KBM-7 (cell line): Measurements from ENCODE around the gene INVS.

Experiments used
- DNase-seq: peaks from one replicate; pipeline ENCODE4 v3.0.0-alpha.2; 2015
- in situ Hi-C: fragments of 300-500 bp; cut with MboI; formaldehyde crosslinking; loops from 2 replicates; pipeline ENCODE4 v1.14.3; 2020; ENCODE audit warnings: low sequenced_read_pairs, low pct_unique_long_range_greater_than_20kb, mixed read lengths

INVS gene

DNA sequence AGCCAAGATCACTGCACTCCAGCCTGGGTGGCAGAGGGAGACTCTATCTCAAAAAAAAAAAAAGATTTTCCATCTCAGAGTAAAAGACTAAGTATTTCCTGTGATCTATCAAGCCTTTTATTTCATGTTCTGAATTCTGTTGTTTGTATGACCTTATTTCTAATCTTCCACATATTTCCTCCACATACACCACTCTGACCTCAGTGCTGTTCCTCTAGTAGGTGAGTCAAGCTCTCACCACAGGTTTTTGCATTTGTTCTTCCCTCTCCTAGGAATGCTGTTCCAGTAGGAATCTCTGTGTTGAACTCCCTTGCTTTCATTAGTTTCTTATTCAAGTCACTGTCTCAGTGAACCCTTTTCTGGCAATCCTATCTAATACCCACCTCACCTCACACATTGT lies 68.1 kb downstream of the INVS start:
- in situ Hi-C loops = no loop called here
- no peak for DNase-seq

DNA sequence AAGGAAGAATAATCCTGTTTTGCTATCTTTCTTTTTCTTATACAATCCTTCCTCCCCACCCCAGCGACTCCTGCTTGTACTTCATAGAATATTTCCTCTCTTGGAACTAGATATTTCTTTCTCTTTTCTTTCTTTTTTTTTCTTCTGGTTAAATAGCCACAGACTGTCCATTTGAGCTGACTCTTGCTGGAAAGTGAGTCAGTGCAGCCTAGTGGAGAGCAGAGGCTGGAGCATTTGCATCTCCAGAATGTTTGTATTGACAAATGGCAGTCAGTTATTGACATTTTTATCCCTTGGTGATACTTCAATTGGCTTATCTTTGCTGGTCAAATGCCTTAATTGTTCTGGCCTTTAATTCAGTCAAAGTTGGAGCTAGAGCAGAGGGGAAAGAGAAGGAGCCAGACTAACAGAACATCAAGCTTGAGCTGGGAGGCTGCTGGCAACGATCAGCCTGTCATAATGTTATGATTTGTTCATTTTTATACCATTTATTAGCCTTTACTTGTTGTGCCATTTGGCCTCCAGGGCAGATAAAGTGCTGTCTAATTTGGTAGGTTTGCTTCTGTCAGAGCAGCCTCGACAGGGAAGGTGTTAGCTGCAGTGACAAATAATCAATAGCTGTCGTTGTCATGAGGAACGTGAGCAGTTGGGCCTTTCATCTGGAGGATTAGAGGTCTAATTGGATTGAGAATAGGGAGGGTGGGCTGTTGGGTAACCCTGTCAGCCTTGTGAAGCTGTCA lies 69.0 kb downstream of the INVS start:
- in situ Hi-C loops = no loop called here
- DNase-seq = no peak

DNA sequence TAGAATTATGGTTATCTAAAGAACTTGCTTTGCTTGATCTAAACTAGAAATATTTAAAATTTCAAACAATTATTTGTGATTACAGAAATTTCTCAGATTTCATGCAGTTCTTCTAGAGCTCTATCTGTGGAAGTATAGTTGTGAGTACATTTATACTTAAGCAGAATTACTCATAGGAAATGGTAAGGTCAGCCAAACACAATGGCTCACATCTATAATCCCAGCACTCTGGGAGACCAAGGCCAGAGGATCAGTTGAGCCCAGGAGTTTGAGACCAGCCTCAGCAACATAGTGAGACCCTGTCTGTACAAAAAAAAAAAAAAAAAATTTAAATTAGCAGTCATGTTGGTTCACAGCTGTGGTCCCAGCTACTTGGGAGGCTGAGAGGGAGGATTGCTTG lies 71.0 kb downstream of the INVS start:
- in situ Hi-C loops = no loop called here
- DNase-seq = no peak

DNA sequence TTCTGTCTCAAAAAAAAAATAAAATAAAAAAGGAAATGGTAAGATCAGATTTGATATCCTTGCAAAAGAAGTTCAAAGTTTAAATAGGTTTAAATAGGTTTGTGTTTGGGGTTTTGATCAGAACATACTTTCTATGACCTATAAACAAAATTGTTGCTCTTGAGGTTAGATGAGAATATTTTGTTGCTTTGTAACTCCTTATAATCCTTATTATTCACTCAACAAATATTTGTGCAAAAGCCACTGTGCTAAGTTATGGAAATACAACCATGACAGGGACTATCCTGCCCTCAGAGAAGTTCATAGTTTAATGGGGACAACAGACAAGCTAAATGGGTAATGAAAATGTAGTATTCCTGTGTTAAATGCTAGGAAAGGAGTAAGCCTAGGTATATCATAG lies 71.5 kb downstream of the INVS start:
- no peak for DNase-seq
- in situ Hi-C loops = no loop called here

DNA sequence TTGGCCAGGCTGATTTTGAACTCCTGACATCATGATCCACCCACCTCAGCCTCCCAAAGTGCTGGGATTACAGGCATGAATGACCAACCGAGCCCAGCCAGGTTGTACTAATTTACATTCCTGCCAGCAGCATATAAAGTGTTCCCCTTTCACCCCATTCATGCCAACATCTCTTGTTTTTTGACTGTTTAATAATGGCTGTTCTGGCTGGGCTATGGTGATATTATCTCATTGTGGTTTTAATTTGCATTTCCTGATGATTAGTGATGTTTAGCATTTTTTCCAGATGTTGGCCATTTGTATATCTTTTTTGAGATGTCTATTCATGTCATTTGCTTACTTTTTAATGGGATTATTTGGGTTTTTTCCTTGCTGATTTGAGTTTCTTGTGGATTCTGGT lies 87.3 kb downstream of the INVS start:
- no peak for DNase-seq
- in situ Hi-C loops = no loop called here

DNA sequence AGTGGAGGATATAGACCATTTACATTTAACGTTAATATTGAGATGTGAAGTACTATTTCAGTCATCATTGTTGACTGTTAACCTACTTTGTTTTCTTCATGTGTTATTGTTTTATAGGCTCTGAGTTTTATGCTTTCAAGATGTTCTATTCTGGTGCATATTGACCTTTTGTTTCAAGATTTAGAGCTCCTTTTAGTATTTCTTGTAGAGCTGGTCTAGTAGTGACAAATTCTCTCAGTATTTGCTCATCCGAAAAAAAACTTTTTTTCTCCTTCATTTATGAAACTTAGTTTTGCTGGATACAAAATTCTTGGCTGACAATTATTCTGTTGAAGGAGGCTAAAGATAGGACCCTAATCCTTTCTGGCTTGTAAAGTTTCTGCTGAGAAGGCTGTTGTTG lies 91.3 kb downstream of the INVS start:
- in situ Hi-C loops = no loop called here
- no peak for DNase-seq

DNA sequence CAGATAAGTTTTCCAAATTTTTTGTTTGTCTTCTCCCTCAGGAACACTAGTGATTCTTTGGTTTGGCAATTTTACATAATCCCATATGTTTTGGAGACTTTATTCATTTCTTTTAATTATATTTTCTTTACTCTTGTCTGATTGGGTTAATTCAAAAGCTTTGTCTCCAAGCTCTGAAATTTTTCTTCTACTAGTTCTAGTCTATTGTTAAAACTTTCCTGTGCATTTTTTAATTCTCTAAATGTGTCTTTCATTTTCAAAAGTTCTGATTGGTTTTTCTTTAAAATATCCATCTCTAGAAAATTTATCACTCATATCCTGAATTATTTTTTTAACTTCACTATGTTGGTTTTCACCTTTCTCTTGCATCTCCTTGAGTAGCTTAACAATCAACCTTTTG lies 92.2 kb downstream of the INVS start:
- in situ Hi-C loops = no loop called here
- DNase-seq = no peak

DNA sequence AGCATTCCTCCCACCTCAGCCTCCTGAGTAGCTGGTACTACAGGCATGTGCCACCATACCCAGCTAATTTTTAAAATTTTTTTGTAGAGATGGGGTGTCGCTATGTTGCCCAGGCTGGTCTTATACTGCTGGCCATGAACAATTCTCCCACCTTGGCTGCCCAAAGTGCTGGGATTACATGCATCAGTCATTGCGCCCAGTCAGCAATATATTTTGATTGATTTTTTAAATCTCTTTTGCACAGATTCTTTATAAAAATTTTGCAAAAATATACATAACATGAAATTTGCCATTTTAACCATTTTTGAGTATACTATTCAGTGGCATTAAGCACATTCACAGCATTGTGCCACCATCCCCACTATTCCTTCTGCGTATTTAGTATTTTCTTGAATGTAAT lies 94.0 kb downstream of the INVS start:
- DNase-seq = no peak

DNA sequence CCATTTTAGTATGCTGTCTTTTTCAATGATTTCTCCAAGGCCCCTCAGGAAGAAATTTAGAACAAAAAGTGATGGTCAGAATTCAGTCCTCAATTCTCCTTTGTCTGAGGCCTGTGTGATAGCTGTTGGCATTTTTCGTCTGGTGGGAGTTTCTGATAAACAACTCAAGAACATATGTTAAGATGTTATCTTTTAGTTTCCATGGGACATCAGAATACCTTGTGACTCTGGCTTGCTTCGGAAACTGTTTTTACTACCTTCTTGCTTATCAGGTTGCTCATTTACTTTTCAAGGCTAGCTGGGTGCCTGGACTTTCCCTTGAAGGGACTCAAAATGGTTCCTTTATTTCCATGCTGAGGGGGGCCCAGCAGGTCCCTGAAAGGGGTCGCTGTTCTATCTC lies 97.2 kb downstream of the INVS start:
- no peak for DNase-seq
- in situ Hi-C loops = no loop called here

More for the DNA sequence above, 94.0 kb downstream of the INVS start:
- in situ Hi-C loops = no loop called here

DNA sequence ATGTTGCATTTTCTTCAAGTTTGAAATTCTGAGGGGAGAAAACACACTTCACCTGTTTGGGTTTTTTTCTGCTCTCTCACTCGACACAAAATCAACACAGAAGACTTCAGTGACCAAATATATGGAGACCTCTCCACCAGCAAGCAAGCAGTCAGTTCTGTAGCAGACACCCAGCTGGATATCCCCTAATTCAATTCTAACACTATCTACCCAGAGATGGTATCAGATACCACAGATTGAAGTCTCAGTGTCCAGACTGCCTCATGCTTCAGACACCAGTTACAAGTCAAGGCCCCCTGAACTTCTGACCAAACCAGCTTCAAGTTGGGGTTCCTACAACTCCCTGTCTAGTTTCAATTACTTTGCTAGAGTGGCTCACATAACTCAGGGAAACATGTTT lies 97.8 kb downstream of the INVS start:
- no peak for DNase-seq
- in situ Hi-C loops = no loop called here

DNA sequence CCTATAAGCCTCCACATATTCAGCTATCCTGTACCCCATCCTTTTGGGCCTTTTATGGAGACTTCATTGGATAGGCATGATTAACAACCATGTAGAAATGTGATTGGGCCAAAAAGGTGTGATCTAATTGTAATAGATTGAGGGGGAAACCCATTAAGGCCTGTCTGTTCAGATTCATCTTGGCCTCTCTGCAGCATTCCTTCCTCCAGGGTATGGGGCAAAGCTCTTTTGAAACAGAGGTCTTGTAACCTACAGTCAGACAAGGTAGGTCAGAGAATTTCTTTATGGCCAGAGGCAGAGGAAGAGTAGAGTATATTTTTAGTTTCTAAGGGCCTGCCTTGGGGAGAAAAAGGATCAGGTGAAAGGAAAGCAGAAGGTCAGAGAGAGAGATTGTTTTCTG lies 98.5 kb downstream of the INVS start:
- in situ Hi-C loops = no loop called here

DNA sequence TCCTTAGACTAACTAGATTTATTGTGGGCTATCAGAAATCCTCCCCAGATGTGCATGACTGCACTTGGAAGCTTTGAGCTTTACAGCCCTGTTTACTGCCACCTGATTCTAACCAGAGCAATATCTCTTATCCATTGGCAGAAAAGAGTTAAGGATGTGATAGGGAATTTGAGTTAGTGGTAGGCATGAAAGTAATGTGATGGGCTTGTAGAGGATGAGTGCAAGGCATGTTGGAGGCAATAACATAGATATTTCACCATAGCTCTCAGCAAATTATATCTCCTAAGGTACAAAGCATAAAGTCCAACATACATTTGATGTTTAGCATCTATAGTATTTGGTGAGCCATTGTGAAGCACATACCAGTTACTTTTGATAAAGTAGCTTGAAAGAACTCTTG lies 103.8 kb downstream of the INVS start:
- in situ Hi-C loops = loop anchor here (25.0 kb wide), 1 partner anchor 166 kb away; no protein-coding TSS in a partner anchor
- no peak for DNase-seq

More for the DNA sequence above, 98.5 kb downstream of the INVS start:
- no peak for DNase-seq

DNA sequence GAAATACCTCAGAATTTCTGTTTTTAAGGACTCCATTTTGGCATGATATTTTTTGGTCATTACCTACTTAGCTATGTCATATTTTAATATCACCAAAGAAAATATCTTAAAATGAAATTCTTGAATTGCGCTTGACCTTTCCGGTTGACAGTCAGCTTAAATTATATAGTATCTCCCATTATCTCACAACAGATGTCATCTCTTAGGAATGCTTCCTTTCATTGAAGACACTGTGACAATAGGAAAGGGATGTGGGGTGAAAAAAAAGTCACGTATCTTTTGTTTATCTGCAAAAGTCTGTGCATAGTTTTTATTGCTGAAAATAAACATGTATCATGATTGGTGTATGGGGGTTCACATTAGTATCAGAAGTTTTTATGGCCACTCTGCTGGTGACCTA lies 105.8 kb downstream of the INVS start:
- in situ Hi-C loops = loop anchor here (25.0 kb wide), 1 partner anchor 167 kb away; no protein-coding TSS in a partner anchor

DNA sequence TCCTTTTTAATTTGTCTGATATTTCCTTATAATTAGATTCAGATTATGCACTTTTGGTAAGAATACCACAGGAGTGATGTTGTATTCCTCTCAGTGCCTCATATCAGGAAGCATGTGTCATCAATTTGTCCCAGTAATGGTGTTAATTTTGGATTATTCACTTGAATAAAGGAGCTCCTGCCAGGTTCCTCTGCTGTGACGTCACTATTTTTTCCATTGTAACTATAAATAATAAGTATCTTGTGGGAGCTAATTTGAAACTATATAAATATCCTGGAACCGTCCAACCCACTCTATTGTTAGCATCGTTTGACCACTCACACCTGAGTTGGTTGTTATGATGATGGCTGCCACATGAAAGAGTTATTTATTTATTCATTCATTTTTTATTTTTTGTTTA lies 107.9 kb downstream of the INVS start:
- DNase-seq = no peak
- in situ Hi-C loops = loop anchor here (25.0 kb wide), 1 partner anchor 170 kb away; no protein-coding TSS in a partner anchor

More for the DNA sequence above, 105.8 kb downstream of the INVS start:
- no peak for DNase-seq

DNA sequence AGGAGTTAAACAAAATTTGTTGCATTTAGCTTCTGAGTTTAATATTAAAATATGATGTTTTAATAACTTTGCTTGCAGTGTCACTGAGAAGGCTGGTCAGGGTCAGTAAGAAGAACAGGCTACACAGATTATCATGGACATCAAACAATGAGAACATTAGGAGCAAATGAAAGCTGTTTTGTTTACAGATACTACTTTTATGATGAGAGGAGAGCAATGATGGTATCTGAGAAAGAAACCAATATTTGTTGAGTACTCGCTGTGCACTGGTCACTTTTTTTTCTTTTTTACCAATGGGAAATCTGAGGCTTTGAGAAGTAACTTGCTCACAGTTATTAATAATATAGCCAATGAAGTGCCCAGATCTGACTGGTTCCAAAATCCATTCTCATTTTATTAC lies 109.6 kb downstream of the INVS start:
- in situ Hi-C loops = loop anchor here (25.0 kb wide), 1 partner anchor 171 kb away; no protein-coding TSS in a partner anchor
- DNase-seq = no peak

DNA sequence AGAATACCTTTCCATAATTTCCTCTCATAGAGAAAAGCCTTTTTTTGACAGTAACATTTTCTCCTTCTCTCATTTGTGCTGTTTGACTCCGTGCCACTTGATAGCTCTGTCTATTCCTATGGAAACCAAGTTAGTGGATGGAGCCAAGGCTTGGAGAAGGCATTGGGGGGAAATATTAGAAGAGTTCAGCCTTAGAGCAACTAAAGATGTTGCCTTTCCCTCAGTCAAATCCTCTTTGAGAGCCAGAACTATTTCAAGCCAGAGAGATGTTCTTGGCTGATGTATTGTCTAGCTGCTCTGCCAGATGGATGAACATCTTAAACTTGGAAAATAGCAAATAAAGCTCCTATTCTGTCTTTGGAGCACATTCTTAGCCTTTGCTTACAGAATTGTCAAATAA lies 112.4 kb downstream of the INVS start:
- no peak for DNase-seq
- in situ Hi-C loops = loop anchor here (25.0 kb wide), 1 partner anchor 174 kb away; no protein-coding TSS in a partner anchor

DNA sequence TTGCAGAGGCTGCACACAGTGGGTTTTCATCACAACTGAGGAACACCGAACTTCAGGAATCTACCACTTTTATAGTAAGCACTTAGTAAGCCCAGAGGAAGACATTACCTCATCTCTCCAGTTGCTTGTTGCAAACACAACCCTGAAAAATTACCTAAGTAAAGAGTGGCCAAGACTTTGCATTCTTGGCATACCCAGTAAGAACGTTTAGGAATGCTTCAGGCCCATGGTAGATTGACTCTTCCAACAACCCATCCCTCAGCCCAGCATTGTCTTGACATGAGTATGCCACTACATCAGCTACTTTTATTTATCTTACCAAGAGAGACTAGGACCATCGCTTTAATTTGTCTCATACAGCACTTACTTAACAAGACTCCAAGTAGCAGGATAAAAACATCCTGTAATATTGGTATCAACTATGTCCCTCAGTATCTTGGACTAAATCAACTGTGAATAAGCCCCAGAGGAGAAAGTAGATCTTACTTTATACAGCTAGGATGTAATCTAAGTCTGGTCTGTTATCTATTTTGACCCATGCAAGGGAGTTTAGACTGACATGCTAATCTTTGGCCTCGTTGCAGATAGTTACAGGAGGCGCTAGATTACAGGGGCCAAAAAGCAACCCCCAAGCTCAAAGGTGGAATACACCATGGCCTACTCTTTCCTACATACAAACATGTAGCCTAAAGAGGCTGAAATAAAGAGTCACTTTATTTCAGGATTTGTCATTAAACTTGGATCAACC lies 114.9 kb downstream of the INVS start:
- DNase-seq = no peak
- in situ Hi-C loops = loop anchor here (25.0 kb wide), 1 partner anchor 177 kb away; no protein-coding TSS in a partner anchor

DNA sequence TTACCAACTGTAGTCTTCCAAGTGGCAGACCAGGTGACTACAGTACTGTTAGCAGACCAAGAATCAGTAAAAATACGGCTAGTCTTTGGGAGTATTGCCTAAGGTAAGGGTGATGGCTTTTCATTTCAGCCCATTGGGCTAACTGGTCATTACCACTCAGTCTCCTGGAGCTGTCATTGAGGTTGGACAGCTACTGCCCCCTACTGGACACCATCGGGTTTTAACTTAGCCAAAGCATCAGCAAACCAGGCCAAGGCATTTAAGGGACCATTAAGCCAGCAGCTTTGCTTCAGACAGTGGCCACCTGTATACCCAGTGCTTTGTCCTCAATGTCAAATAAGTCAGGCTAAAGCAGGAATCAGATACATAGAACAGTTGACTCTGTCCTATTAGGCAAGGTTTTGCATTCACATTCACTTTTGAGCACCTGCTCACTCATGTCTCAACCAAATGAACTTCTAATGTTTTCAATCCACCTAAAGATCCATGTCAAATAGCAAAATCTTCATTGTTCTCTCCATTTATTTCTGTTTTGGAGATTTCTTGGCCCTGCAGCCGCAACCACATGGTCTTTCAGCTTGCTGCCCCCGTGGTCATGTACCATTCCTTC lies 117.2 kb downstream of the INVS start:
- in situ Hi-C loops = loop anchor here (25.0 kb wide), 1 partner anchor 179 kb away; no protein-coding TSS in a partner anchor
- DNase-seq = peak; percentile 69

DNA sequence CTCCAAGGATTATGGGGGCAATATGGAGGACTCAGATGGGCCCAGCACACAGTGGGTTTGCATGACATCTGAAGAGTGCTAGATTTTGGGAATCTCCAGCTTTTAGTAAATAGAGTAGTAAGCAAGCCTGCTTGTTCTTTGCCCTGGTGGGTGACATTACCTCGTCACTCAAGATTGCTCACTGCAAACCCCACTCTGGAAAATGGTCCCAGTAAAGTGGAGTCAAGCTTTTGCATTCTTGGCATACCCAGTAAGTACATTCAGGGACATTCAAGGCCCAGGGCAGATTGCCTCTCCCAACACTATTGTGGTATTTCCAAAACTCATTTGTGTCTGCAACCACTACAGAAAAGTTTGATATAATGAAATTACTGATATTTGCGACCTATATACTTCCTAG lies 118.5 kb downstream of the INVS start:
- no peak for DNase-seq
- in situ Hi-C loops = loop anchor here (25.0 kb wide), 1 partner anchor 180 kb away; no protein-coding TSS in a partner anchor

DNA sequence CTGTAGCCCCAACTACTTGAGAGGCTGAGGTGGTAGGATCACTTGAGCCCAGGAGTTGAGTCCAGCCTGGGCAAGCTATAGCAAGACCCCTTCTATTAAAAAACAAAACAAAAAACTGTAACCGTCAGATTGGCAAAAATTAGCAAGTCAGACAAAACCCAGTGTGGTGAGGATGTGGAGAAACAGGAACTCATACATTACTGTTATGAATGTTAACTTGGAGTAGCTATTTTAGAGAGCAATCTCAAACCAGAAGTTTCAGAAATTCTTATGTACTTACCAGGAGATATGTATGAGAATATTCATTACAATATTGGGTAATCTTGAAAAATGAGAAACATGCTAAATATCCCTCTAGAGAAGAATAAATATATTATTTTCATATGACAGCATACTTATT lies 120.3 kb downstream of the INVS start:
- DNase-seq = no peak
- in situ Hi-C loops = loop anchor here (25.0 kb wide), 1 partner anchor 182 kb away; no protein-coding TSS in a partner anchor
